ENCODE results near the gene MCF2L.

DNA sequence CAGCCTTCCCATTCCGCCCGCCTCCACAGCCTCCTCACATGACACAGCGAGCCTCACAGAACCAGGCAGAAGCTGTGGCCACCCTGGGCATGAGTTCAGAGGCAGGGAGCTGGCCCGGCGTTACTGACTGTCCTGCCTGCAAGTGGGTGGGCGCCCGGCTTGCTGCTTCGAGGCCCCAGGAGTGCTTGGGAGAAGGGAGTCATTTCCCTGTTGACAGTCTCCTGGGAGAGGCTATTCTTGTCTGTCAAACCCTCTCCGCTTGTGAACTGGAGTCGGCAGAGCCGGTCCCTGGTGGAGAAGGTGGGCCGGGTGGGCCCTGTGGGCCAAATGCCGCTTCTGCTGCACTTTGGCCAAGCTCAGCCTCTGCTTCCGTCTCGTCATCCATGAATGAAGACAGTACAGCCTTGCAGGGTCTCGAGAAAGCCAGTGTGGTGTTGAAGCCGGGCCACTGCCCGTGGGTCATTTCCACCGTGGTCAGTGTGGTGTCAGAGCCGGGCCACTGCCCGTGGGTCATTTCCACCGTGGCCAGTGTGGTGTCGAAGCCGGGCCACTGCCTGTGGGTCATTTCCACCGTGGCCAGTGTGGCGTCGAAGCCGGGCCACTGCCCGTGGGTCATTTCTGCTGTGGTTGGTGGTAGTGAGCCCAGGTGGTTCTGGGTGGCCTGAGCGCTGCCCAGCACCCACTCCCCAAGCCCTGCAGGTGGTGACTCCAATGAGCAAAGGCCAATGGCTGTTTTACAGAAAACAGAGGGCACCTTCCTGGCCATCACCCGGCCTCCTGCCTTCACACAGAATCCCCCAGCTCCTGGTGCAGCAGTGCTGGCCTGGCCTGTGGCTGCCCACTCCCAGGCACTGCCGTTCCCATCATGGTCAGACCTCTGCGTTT lies 123.1 kb downstream of the MCF2L start:
- TF ChIP-seq, protein P1, sequence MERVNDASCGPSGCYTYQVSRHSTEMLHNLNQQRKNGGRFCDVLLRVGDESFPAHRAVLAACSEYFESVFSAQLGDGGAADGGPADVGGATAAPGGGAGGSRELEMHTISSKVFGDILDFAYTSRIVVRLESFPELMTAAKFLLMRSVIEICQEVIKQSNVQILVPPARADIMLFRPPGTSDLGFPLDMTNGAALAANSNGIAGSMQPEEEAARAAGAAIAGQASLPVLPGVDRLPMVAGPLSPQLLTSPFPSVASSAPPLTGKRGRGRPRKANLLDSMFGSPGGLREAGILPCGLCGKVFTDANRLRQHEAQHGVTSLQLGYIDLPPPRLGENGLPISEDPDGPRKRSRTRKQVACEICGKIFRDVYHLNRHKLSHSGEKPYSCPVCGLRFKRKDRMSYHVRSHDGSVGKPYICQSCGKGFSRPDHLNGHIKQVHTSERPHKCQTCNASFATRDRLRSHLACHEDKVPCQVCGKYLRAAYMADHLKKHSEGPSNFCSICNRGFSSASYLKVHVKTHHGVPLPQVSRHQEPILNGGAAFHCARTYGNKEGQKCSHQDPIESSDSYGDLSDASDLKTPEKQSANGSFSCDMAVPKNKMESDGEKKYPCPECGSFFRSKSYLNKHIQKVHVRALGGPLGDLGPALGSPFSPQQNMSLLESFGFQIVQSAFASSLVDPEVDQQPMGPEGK (CRISPR knock-in tag; IDR thresholded peaks at IDR 0.05; ENCODE audit: borderline replicate concordance): no peak
- TF ChIP-seq STAT6 (CRISPR knock-in tag; IDR thresholded peaks at IDR 0.05) (no peak), ZFX (CRISPR knock-in tag; IDR thresholded peaks at IDR 0.05) (no peak), SUPT5H (IDR thresholded peaks at IDR 0.05) (no peak)

All from K562 (cell line).